NOMO-1 treated with DMSO at 0.1 percent for 48 hours (cell line): ENCODE data around the gene FAM90A1.
"Not testable (repeated sequence)": the region's sequence is repeated elsewhere in the genome, so short reads cannot be mapped to it uniquely, and the experiment has no call there.

Source experiments
- DNase-seq: peaks from one replicate; lab custom pipeline; 2025; ENCODE audit not compliant: unreplicated experiment; lab: John Stamatoyannopoulos, UW

The FAM90A1 gene, protein sequence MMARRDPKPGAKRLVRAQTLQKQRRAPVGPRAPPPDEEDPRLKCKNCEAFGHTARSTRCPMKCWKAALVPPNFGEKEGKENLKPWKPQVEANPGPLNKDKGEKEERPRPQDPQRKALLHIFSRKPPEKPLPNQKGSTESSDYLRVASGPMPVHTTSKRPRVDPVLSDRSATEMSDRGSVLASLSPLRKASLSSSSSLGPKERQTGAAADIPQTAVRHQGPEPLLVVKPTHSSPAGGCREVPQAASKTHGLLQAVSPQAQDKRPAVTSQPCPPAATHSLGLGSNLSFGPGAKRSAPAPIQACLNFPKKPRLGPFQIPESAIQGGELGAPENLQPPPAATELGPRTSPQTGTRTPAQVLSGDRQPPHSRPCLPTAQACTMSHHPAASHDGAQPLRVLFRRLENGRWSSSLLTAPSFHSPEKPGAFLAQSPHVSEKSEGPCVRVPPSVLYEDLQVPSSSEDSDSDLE

DNA sequence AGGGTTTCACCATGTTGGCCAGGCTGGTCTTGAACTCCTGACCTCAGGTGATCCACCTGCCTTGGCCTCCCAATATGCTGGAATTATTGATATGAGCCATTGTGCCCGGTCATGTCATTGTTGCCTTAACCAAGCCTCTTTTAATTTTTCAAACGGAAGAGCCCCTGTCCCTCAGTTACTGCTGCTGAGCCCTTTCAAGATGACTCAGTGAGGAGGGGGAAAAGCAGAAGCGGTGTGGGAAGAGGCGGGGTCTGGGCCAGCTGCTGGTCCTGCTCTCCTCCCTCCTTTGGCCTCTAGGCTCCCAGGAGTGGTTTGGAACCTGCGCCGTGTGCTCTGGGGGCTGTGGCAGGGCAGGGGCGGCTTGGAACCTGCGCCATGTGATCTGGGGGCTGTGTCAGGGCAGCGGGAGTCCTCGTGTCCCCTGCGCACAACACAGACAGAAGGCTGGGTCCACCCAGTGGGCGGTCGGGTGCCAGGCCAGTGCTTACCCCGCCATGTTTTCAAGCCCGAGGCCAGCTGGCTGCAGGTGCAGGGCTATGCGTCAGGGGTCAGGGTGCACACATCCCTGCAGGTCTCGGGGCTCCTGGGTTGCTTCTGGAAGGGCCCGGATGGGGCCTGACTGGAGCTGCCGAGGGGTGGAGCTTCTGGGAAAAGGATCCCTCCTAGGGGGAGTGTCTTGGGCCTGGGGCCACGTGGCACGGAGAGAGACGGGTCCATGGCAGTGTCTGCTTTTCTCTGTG is at the start of gene FAM90A1:
TSS of gene FAM90A1 (minus strand) at position 627 of the 740 bp plus-strand sequence. CDS start 2,786 bp downstream, outside the sequence.
- DNase-seq, result peak; percentile 57

DNA sequence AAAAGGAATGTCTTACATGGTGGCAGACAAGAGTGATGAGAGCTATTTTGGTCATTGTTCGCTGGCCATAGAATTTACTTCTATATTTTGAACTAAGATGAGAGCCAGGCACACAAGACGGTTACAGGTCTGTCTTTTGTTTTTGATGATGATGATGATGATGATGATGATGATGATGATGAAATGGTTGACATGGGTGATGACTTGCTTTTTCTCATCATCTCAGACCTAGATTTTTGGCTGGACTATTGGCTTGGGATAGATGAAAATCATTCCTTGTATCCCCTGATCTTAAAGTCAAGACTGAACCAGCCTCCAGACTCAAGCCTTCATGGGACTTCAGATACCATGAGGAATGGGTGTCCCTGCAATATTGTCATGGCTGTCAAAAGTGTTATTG is 49.0 kb upstream of the FAM90A1 start:
- DNase-seq, result not testable (repeated sequence)

DNA sequence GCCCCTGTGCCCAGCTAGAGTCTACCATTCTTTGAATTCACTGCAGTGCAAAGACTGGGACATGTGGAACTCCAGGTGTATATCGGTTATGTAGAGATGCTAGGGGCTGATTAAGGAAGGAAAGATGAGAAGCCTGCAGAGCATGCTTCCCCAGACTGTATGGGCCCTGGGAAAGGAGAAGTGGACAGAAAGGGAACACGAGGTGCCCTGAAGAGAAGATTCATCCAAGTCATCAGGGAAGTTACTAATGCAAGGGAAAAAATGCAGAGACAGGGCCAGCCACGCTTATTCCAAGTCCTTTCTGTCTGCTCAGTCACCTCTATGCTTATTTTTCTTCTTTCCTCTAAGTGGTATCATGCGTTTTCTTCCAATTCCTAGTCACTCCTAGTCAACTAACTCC is 39.3 kb upstream of the FAM90A1 start:
- peak; percentile 34 for DNase-seq

DNA sequence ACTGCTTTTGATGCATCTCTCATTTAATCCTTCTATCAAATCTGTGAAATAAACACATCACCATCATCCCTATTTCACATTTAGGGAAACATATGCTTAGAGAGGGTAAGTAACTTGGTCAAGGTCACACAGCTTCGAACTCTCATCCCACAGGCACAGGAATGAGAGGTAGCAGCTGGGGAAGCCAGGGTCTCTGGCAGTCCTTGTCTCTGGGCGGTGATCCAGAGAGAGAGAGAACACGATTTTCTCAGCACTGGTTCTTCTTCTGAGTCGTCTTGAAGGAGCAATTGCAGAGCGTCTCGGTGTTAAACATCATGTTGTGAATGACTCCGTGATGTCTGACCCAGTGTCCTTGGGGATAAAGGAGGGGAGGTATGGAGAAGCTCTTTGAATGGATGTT is 36.8 kb upstream of the FAM90A1 start:
- not testable (repeated sequence) for DNase-seq

DNA sequence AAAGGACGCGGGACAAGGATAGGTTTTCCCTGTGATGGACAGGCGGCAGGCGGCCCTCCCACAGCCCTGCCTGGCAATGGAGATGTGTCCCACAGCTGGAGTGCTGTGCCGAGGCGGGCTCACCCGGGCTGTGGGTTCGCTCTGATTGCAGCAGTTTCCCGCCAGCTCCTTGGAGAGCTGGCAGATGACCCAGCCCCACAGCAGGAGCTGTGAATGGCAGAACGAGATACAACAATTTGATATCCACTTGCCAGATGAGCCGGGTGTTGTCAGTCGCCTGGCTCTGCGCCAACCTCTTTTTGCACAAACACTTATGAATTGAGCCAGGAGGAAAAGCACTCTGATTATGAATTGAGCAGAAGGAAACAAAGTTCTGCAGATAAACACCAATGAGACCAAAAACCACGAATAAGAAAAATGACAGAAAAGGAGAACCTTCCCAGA is 33.7 kb upstream of the FAM90A1 start:
- not testable (repeated sequence) for DNase-seq

DNA sequence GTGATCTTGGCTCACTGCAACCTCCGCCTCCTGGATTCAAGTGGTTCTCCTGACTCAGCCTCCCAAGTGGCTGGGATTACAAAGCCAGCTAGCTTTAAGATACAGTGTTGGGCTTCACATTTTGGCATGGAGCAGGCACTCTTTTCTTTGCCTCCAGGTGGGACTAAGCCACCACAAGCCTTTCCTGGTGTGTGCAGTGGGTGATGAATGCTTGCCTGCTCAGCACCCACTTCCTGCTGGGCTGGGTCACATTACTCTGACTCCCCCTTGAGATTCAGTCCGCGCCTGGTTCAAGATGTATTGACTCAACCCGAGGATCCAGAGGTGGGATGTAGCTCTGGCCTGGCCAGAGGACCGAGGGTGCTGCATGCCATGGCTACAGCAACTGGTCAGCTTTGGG is 28.9 kb upstream of the FAM90A1 start:
- DNase-seq, result not testable (repeated sequence)

DNA sequence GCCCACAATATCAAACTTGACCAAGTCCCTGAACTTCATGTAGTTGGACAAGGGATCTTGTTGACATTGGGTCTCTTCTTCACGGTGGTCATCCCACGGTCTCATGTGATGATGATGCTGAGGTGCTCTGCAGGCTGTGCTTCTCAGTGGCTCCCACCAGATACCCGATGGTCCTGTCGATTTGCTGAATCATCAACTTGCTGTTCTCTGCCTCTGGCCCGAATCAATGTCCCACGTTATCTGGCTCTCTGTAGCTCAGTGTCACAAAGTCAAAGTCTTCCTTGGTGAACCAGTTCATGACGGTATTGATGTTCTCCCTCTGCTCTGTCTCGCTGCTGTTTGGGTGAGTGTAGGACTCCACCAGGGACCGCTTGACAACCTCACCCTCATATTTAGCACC is 27.3 kb upstream of the FAM90A1 start:
- DNase-seq, result not testable (repeated sequence)

DNA sequence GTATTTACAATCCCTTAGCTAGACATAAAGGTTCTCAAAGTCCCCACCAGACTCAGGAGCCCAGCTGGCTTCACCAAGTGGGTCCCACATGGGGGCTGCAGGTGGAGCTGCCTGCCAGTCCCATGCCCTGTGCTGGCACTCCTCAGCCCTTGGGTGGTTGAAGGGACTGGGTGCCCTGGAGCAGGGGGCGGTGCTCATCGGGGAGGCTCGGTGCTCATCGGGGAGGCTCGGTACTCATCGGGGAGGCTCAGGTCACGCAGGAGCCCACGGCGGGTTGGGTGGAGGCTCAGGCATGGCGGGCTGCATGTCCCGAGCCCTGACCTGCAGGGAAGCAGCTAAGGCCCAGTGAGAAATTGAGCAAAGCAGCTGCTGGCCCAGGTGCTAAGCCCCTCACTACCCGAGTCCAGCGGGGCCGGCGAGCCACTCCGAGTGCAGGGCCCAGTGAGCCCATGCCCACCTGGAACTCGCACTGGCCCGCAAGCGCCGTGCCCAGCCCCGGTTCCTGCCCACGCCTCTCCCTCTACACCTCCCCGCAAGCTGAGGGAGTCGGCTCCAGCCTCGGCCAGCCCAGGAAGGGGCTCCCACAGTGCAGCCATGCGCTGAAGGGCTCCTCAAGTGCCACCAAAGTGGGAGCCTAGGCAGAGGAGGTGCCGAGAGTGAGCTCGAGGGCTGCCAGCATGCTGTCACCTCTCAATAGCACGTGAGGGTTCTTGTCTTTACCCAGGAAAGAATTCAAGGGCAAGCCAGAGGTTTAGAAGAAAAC is 24.8 kb upstream of the FAM90A1 start:
- not testable (repeated sequence) for DNase-seq

DNA sequence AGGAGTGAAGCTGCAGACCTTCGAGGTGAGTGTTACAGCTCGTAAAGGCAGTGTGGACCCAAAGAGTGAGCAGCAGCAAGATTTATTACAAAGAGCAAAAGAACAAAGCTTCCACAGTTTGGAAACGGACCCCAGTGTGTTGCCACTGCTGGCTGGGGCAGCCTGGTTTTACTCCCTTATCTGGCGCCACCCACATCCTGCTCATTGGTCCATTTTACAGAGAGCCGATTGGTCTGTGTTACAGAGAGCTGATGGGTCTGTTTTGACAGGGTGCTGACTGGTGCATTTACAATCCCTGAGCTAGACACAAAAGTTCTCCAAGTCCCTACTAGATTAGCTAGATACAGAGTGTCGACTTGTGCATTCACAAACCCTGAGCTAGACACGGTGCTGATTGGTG is 24.2 kb upstream of the FAM90A1 start:
- DNase-seq, result not testable (repeated sequence)

DNA sequence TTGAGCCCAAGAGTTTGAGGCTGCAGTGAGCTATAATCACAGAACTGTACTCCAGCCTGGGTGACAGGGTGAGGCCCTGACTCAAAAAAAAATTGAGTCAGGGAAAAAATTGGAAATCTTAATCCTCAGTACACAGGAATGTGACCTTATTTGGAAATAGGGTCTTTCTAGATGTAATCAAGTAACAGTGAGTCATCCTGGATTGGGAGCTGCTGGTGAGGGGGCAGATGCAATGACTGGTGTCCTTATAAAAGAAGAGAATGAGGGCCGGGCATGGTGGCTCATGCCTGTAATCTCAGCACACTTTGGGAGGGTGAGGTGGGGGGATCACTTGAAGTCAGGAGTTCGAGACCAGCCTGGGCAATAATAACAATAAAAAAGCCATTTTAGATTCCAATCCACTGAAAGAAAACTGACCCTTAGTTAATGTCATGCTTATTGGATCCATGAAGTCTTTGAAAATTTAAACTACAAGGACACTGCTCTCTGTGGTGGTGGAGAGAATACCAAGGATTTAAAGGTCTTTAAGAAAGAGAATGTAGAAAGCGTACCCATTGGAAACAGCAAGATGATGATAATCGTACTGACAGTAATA is 19.6 kb upstream of the FAM90A1 start:
- DNase-seq, result not testable (repeated sequence)

DNA sequence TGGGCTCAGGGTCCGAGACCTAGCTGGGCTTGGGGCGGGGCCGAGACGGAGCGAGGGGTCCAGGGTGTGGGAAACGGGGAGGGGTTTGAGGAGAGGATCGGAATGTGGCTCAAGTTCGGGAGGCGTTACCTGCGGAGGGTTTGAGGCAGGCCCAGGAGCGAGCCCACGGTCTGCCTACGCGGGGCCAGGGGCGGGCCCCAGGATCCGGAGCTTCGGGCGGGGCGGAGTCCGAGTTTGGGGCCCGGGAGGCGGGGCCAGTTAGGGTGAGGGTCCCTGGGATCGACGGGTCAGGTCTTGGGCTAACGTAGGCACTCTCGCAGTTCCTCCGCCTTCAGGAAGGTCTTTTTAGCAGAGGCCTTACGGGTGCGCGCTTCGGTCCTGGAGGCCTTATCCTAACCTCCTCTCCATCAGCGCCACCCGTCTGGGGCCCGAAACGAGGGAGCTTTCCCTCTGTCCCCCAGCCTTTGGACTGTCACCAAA is 16.3 kb upstream of the FAM90A1 start:
- peak; percentile 41 for DNase-seq

DNA sequence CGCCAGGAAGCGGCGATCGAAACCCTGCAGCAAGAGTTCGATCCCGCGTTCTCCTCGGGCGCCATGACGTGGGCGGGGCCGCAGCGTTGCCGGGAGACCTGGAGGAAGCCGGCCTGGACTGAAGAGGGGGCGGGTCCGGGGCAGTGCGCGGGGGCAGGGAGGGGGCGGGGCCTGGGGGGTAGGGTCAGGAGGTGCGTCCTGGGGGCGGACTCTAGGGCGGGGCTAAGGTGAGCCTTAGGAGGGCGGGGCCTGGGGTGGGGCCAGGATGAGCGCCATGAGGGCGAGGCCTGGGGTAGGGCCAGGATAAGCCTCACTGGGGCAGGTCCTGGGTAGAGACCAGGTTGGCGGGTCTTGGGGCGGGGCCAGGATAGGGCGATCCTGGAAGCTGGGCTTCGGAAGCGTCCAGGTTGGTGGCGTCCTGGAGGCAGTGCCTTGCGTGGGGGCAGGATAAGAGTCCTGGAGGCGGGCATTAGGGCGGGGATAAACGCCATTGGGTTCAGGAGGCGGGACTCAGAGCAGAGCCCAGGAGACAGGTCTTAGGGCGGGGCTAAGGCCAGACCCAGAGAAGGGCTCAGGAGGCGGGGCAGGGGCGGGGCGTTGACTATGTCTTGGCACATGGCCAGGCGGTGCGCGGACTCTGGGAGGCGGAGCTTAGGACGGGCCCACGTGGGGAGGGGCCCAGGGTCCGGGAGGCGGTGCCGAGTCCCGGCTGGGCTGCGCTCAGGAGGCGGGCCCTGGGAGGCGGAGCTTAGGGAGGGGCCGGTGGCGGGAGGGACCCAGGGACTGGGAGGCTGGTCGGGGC is 15.7 kb upstream of the FAM90A1 start:
- DNase-seq, result peak; percentile 81

DNA sequence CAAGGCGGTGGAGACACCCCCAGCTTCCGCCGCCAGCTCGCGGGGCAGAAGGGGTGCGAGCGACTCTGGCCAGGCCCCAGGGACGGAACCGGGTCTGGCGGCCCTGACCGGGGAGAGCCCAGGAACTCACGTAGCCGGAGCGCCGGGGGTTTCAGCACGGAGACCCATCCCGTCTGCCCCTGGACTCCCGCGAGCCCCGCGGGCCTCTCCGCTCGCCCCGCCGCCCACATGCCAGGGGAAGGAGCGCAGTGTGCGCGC is 15.1 kb upstream of the FAM90A1 start:
- DNase-seq, result not testable (repeated sequence)

DNA sequence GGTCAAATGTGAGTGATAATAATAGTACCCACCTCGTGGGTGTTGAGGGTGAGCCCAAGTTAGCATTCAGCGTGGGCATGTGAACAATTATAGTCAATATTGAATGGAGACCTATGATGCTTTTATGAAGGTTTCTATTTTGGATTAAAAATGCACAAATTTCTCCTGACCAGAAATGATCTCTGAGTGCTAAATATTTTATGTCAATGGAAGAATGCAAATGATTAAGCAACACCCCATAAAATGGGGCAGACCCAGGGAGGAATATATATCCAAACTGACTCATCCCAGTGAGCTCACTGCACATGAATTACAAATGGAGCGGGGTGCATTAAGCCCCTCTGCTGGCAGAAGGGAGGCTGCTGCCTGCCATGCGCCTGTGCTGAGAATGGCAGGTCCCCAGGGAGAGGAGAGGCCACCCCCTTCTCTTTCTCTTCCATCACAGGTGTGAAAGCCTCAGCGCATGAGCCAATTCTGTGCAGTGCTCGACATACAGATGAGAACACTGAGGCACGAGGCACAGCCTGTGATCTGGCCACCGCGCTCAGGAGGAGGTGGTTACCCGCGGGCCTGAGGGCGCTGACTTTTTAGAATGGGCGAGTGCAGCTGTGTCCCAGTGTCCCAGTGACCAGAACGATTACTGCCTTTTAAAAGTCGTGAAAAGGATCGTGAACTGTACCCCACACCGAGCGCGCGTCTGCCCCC is 14.7 kb upstream of the FAM90A1 start:
- not testable (repeated sequence) for DNase-seq

DNA sequence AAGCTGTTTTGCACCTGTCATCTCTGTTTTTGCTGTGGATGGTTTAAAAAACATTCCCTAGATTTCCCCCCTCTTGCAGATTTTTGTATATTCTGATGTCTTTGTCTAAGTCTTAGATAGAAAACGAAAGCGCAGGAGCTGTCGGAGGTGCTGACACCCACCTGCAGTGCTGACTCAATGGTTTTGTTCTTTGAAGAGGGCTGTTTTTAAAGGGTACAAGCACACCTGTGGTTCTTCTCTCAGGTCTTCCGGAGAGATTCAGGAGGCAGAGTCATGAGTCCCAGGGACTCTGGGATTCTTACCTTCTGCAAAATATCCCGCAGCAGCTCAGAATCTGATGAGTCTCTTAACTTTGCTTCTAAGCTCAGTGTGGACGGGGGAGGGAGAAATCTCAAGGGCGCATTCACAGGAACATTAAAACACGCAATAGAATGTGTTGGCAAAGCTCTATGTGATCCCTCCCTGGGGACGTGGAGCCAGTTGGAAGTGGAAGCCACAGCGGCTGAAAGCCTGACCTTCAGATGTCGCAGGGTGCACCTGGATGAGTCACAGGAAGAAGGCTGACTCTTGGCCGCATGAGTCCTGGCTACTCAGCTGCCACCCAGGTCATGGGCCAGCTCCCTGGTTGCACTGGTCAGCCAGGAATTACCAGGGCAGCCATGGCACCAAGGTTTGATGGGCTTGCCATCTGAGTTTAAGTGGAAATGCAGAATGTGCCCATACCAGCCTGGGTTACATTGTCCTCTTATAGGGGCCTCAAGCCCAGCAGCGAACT is 13.1 kb upstream of the FAM90A1 start:
- not testable (repeated sequence) for DNase-seq

DNA sequence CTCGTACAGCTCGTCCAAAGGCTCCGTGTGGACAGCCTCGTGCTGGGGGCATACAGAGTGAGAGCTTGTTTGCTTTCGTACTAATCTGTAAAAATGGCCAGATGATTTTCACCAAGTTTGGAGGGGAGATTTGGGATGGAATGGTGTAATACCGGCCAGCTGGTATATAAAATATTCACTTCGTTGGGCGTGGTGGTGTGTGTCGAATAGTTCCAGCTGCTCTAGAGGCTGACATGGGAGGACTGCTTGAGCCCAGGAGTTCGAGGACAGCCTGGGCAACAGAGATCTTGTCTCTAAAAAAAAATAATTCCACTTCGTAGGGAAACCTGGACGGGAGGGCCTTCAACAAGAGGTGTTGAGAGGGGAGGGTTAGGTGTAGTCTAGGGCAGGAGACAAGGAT is 9.6 kb upstream of the FAM90A1 start:
- not testable (repeated sequence) for DNase-seq

DNA sequence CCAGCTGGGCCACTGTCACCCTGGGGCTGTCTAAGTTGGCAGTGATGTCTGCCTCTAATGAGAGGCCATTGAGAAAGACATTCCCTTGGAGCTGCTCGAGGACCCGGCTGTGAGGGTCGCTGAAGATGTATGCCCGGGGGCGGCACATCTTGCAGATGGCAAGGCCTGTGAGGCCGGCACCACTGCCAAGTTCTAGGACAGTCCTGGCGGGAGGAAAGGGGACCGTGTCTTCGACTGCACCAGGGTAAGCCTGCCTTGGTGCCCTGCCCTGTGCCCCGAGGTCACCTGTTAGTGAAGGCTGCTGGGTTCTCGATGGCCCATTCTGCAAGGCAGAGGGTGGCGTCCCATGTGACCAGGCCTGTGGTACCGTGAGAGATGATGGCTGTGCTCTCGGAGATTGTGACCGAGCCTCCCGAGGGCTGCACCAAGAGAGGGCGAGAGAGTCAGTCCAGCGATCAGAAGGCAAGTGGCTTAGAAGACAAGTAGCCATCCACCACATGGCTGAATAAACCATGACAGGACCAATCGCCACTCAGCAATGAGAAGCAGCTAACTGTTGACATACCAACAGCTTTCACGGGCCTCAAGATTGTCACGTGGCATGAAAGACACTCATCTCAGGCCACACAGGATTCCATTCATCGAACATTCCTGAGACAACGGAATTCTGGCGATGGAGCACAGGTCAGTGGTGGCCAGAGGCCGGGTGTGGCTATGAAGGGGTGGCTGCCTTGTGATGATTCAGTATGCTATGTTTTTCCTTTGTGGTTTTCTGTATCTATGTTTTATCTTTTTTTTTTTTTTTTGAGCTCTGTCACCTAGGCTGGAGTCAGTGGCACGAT is 8.1 kb upstream of the FAM90A1 start:
- DNase-seq, result not testable (repeated sequence)

DNA sequence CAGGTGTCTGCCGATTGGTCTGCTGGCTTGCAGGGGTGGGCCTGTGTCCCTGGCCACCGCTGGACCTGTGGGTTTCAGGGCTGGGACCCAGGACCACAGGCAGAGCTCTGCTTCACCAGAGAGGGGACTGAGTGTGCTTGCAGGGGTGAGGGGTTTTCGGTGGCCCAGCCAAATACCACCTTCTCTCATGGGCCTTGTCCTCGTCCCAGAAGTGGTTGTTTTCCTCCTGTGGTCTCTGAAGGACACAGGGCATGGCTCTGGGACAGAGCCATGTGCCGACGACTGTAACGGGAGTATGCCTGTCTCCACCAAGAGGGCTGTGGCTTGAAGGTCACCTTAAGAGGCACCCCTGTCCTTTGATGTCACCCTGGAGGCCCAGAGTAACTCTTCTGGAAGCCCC is 7.3 kb upstream of the FAM90A1 start:
- not testable (repeated sequence) for DNase-seq
